Left ventricle myocardium inferior (tissue), 1 donor: ENCODE results near the gene SPG7. TPM values are rescaled to one million over a fixed set of nuclear protein-coding genes. Genes with fewer than 3 reads are reported as not detected.

ENCODE experiments used
- DNase-seq: peaks from one replicate; pipeline ENCODE4 v3.0.0-alpha.2; 2020
- H3K27ac ChIP-seq: fragments of 200-600 bp; replicated peaks from 2 replicates; pipeline ENCODE4 v1.8.0; 2021
- H3K27me3 ChIP-seq: fragments of 200-600 bp; 2 replicates; pipeline ENCODE4 v1.8.0; 2021; ENCODE audit warnings: low read depth
- H3K36me3 ChIP-seq: fragments of 200-600 bp; 2 replicates; pipeline ENCODE4 v1.8.0; 2021
- H3K4me1 ChIP-seq: fragments of 200-600 bp; 2 replicates; pipeline ENCODE4 v1.8.0; 2021
- H3K4me3 ChIP-seq: fragments of 200-600 bp; 2 replicates; pipeline ENCODE4 v1.8.0; 2021; ENCODE audit warnings: mild to moderate bottlenecking, moderate library complexity
- H3K9me3 ChIP-seq: fragments of 200-600 bp; replicated peaks from 2 replicates; pipeline ENCODE4 v1.8.0; 2021
- intact Hi-C: fragments of 100-400 bp; cut with micrococcal nuclease; formaldehyde crosslinking; loops from one replicate; pipeline ENCODE4 v1.11.0; 2022
- total RNA-seq: library from RNA; stranded (reverse); fragmentation: NEBNext Ultra II Directional; extraction: Animal tissue kit (Norgen Biotek cat#: 25700); gene quantifications from one replicate; pipeline ENCODE4 v1.2.1, GENCODE V29; 2021
- TF ChIP-seq, protein P1 (sequence below): fragments of 200-600 bp; IDR thresholded peaks from 2 replicates; pipeline ENCODE4 v1.8.0; 2021; ENCODE audit warnings: antibody characterized with exemption, mild to moderate bottlenecking, borderline replicate concordance
- donor health status: DM: no; HTN: yes; CAD: no; lungs with severe emphysema.

SPG7 gene
- total RNA-seq, 1 donor from 2014 or later = 104 TPM

DNA sequence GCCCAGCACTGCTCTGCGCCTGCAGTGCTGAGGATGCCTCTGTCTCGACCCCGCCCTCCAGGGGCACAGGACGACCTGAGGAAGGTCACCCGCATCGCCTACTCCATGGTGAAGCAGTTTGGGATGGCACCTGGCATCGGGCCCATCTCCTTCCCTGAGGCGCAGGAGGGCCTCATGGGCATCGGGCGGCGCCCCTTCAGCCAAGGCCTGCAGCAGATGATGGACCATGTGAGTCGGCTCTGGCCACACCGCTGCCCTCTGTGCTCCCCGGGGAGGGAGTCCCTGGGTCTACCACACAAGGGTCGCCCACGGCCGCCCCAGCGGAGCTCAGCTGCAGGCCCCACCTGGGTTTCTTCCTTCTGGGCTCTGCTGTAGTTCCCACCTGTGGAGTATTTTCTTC is 45.5 kb downstream of the SPG7 start:
- DNase-seq = no peak
- TF ChIP-seq, protein P1, sequence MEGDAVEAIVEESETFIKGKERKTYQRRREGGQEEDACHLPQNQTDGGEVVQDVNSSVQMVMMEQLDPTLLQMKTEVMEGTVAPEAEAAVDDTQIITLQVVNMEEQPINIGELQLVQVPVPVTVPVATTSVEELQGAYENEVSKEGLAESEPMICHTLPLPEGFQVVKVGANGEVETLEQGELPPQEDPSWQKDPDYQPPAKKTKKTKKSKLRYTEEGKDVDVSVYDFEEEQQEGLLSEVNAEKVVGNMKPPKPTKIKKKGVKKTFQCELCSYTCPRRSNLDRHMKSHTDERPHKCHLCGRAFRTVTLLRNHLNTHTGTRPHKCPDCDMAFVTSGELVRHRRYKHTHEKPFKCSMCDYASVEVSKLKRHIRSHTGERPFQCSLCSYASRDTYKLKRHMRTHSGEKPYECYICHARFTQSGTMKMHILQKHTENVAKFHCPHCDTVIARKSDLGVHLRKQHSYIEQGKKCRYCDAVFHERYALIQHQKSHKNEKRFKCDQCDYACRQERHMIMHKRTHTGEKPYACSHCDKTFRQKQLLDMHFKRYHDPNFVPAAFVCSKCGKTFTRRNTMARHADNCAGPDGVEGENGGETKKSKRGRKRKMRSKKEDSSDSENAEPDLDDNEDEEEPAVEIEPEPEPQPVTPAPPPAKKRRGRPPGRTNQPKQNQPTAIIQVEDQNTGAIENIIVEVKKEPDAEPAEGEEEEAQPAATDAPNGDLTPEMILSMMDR = no peak
- Histone ChIP-seq H3K9me3 (no peaks in the 10 kb centered on the region), H3K27ac (no peak overlapping the region), H3K27me3 (no peaks in the 10 kb centered on the region), H3K4me3 (no peak overlapping the region), H3K36me3 (peaks cover 82% of the 10 kb centered on the region), H3K4me1 (peaks cover 11% of the 10 kb centered on the region)
- intact Hi-C loops = no loop called here

DNA sequence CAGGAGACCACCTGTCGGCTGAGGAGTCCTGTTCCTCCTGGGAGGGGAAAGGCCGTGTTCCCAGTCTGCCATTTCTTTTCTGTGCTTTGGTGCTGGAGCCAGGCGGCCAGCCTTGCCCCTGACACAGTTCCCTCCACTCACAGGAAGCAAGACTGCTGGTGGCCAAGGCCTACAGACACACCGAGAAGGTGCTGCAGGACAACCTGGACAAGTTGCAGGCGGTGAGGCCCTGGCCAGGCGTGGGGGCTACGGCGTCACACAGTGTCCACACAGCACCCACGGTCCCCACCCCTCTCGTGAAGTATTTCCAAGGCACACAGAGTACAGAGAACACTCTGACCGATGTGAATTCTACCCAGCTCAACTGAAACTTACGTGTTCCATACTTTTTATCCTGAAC is 46.1 kb downstream of the SPG7 start:
- no peak overlapping the region for H3K27ac ChIP-seq
- intact Hi-C loops = no loop called here
- peaks cover 76% of the 10 kb centered on the region for H3K36me3 ChIP-seq
- peaks cover 16% of the 10 kb centered on the region for H3K4me1 ChIP-seq
- H3K4me3 ChIP-seq = no peak overlapping the region
- no peak for DNase-seq
- H3K27me3 ChIP-seq = no peaks in the 10 kb centered on the region
- TF ChIP-seq, protein P1 = no peak
- H3K9me3 ChIP-seq = no peaks in the 10 kb centered on the region

DNA sequence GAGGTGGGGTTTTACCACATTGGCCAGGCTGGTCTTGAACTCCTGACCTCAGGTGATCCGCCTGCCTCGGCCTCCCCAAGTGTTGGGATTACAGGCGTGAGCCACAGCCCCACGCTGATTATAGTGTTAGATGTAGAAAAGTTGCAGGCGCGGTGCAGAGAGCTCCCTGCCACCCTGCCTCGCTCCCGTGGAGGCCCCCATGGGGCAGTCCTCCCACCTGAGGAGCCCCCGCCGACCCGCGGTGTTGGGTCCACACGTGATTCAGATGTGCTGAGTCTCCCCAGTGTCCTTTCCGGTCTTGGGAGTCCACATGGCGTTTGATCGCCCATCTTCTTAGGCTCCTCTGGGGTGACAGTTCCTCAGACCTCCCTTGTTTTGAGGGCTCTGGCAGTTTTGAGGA is 47.1 kb downstream of the SPG7 start:
- Histone ChIP-seq H3K4me3 (no peak overlapping the region), H3K36me3 (peaks cover 67% of the 10 kb centered on the region), H3K27me3 (no peaks in the 10 kb centered on the region), H3K4me1 (peaks cover 26% of the 10 kb centered on the region), H3K27ac (no peak overlapping the region), H3K9me3 (no peaks in the 10 kb centered on the region)
- TF ChIP-seq, protein P1 = no peak
- intact Hi-C loops = no loop called here
- no peak for DNase-seq

DNA sequence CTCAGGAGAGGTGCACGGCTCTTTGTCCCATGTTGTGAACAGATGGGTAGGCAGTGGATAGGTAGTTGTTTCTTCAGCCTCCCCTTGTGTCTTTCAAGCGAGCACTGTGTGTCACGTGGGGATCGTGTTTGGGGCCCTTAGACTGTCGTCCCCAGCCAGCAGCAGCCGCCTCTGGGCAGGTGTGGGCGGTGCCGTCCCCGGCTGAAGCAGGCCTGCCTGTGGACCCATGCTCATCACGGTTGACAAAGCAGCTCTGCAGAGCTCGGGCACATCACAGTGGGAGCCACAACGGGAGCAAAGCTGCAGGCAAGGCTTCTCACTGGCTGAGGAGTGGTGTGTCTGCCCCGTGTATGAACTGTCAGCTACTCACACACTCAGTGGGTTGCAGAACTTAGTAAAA is 47.6 kb downstream of the SPG7 start:
- DNase-seq = no peak
- Histone ChIP-seq H3K9me3 (no peaks in the 10 kb centered on the region), H3K36me3 (peaks cover 62% of the 10 kb centered on the region), H3K27ac (no peak overlapping the region), H3K4me1 (peaks cover 29% of the 10 kb centered on the region), H3K27me3 (no peaks in the 10 kb centered on the region), H3K4me3 (no peak overlapping the region)
- intact Hi-C loops = no loop called here
- TF ChIP-seq, protein P1 = no peak

DNA sequence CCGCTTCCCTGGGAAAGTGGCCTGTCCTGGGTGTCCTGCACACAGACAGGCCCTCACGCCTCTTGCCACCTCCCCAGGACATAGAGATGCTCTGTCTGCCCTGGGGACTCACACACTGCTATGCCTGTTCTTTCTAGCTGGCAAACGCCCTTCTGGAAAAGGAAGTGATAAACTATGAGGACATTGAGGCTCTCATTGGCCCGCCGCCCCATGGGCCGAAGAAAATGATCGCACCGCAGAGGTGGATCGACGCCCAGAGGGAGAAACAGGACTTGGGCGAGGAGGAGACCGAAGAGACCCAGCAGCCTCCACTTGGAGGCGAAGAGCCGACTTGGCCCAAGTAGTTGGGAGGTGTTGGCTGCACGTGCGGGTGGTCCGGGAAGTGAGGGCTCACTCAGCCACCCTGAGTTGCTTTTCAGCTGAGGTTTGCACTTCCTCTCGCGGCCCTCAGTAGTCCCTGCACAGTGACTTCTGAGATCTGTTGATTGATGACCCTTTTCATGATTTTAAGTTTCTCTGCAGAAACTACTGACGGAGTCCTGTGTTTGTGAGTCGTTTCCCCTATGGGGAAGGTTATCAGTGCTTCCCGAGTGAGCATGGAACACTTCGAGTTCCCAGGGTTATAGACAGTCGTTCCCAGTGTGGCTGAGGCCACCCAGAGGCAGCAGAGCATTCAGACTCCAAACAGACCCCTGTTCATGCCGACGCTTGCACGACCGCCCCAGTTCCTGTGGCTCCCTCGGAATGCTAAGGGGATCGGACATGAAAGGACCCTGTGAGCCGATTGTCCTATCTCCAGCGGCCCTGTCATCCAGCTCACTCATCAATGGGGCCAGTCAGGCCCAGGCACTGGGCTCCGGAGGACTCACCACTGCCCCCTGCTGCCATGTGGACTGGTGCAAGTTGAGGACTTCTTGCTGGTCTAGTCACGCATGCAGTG is 48.8 kb downstream of the SPG7 start:
- TF ChIP-seq, protein P1 = peak; percentile 88
- peak overlapping the region; percentile 7 for H3K27ac ChIP-seq
- peaks cover 57% of the 10 kb centered on the region for H3K36me3 ChIP-seq
- intact Hi-C loops = no loop called here
- no peak overlapping the region for H3K4me3 ChIP-seq
- peaks cover 41% of the 10 kb centered on the region for H3K4me1 ChIP-seq
- no peaks in the 10 kb centered on the region for H3K9me3 ChIP-seq
- H3K27me3 ChIP-seq = no peaks in the 10 kb centered on the region
- DNase-seq = peak; percentile 82
